ENCODE data around the gene SAP30.
A peak's percentile ranks its signal among the peaks of the same experiment; 100 is the strongest.

SAP30 gene

DNA sequence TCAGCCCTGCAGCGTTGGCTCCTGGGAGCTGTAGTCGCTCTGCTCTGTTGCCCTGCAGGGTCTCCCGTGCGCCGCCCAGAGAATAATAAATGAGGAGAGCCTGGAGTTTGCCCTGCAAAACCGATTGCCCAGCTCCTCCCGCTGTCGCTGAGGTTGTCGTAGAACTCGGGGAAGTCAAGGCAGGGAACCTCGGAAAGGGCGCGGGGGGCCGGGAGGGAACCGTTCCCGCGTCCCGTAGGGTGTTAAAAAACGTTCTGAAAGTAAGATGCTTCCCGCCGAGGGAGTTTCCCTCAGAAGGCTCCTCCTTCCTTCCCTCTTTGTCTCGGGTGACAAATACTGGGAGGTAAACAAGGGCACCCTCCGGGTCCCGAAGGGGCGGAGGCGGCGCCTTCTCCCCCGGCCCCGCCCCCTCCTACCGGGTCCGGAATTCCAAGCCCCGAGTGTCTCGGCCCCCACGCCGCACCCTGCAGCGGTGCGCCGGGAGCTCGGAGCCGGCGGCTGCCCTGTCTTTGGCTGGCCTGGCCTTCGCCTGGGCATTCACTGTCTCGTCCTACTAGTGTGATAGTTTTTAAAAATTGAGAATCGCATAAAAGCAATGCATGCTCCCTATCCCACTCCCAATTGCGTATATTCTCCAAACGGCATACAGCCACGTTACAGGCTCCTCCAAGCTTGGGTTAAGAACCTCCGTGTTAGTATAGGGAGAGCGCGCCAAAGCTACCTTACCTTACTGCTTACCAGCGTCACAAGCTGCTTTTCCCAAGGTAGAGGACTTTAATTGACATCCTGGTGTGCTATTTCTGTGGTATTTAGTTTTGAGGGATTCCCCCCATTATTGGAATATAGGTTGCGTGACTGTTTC is 35.6 kb upstream of the SAP30 start:
- 0 to 5% methylated on average over 21 to 26 of the region's 52 CpGs for WGBS, 2 experiments (ENCODE audit: insufficient coverage in 2 of 2)
- peak overlapping the region; percentile 99 for H3K27ac ChIP-seq (ENCODE audit: low read depth, low read length, severe bottlenecking)

DNA sequence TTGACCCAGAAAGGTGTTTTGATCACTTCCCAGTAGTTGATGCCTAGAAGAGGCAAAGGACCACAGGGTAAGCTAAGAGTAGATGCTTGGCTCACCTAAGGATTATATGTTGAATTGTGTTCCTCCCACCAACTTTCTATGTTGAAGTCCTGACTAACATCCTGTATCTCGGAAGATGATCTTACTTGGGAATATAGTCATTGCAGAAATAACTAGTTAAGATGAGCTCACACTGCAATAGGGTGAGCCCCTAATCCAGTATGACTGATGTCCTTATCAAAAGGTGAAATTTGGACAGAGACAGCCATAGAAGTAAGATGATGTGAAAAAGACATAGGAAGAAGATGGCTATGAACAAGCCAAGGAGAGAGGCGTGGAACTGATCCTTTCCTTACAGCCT is 33.3 kb upstream of the SAP30 start:
- H3K9me3 ChIP-seq (ENCODE audit: control insufficient read depth, low read length): no peaks in the 10 kb centered on the region
- H3K4me1 ChIP-seq (ENCODE audit: control insufficient read depth, insufficient read depth, low read length, poor library complexity, severe bottlenecking): peaks cover 5% of the 10 kb centered on the region
- no peak overlapping the region for H3K4me3 ChIP-seq (ENCODE audit: extremely low read depth, insufficient read depth, low read length, poor library complexity, severe bottlenecking)
- H3K27ac ChIP-seq (ENCODE audit: low read depth, low read length, severe bottlenecking): no peak overlapping the region
- WGBS, 2 experiments (ENCODE audit: insufficient coverage in 2 of 2): 100% methylated on average over 1 of the region's 2 CpGs
- peaks cover 9% of the 10 kb centered on the region for H3K36me3 ChIP-seq (ENCODE audit: control insufficient read depth, insufficient read depth, low read length)

More for the DNA sequence above, 35.6 kb upstream of the SAP30 start:
- Histone ChIP-seq H3K9me3 (ENCODE audit: control insufficient read depth, low read length) (no peaks in the 10 kb centered on the region), H3K4me1 (ENCODE audit: control insufficient read depth, insufficient read depth, low read length, poor library complexity, severe bottlenecking) (peaks cover 5% of the 10 kb centered on the region), H3K4me3 (ENCODE audit: extremely low read depth, insufficient read depth, low read length, poor library complexity, severe bottlenecking) (peak overlapping the region; percentile 98), H3K36me3 (ENCODE audit: control insufficient read depth, insufficient read depth, low read length) (peaks cover 27% of the 10 kb centered on the region)

DNA sequence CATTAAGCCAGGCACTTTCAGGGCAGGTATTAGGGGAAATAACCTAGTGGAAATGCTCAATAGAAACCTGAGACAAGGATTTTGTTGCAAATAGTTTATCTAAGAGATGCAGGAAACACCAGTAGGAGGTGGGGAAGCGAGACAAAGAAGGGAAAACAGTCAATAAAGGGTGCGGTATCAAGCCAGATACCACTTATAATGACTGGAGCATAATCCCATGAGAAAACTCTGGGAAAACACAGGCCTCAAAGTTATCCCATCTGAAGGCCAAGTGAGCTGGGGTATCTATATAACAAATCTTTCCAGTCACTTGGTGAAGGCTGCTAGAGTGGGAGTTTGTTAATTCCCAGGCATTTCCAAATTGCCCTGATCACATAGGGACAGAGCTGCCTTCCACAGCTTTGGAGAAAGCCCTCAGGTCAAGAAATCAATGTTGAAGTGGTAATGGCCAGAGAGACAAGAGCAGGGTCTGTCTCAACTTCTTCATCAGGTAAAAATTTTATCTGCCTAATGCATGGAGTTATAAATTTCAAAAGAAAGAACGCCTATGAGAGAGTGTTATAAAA is 26.8 kb upstream of the SAP30 start:
- 60 to 67% methylated on average over 2 of the region's 3 CpGs for WGBS, 2 experiments (ENCODE audit: insufficient coverage in 2 of 2)
- Histone ChIP-seq H3K9me3 (ENCODE audit: control insufficient read depth, low read length) (no peaks in the 10 kb centered on the region), H3K36me3 (ENCODE audit: control insufficient read depth, insufficient read depth, low read length) (no peaks in the 10 kb centered on the region), H3K27ac (ENCODE audit: low read depth, low read length, severe bottlenecking) (peak overlapping the region; percentile 7), H3K4me1 (ENCODE audit: control insufficient read depth, insufficient read depth, low read length, poor library complexity, severe bottlenecking) (peaks cover 10% of the 10 kb centered on the region), H3K4me3 (ENCODE audit: extremely low read depth, insufficient read depth, low read length, poor library complexity, severe bottlenecking) (no peak overlapping the region)

DNA sequence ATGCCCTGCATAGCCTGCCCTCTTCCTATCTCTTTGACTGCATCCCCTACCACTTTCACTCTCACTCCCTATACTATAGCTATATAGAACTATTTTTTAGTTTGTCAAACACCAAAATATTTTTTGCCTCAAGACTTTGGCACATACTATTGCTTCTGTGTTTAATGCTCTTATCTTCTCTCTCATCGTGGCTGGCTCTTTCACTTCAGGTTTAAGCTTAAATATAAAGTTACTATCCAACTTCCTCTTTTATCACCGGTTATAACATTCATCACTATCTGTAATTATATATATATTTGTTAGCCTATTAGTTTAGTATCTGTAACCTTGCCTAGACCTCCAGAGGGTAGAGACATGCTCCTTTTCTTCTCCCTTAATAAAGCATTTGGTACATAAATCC is 25.1 kb upstream of the SAP30 start:
- Histone ChIP-seq H3K4me3 (ENCODE audit: extremely low read depth, insufficient read depth, low read length, poor library complexity, severe bottlenecking) (no peak overlapping the region), H3K27ac (ENCODE audit: low read depth, low read length, severe bottlenecking) (no peak overlapping the region), H3K36me3 (ENCODE audit: control insufficient read depth, insufficient read depth, low read length) (no peaks in the 10 kb centered on the region), H3K9me3 (ENCODE audit: control insufficient read depth, low read length) (no peaks in the 10 kb centered on the region), H3K4me1 (ENCODE audit: control insufficient read depth, insufficient read depth, low read length, poor library complexity, severe bottlenecking) (peaks cover 10% of the 10 kb centered on the region)
- WGBS, 2 experiments (ENCODE audit: insufficient coverage in 2 of 2): no CpG with 5 or more reads among the region's 2 CpGs

DNA sequence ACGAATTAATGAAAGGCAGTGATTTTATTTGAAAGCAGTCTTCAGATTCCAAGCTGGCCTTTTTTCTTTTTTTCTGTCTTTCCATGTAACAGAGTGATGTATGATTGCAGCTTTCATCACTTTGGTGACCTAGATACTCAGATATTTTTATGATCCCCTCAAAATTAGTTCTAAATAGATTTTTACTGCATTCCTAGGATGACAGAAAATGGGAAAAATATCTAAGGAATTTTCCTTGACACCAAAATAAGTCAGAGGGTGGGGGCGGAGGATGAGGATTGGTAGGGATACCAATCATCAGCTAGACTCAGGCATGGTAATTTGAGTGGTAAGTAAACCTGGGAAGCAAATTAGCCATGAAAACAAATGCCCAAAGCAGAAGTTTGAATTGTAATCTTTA is 24.7 kb upstream of the SAP30 start:
- peaks cover 10% of the 10 kb centered on the region for H3K4me1 ChIP-seq (ENCODE audit: control insufficient read depth, insufficient read depth, low read length, poor library complexity, severe bottlenecking)
- 100% methylated on average over 1 of the region's 2 CpGs; no CpG with 5 or more reads in 1 of the 2 experiments for WGBS, 2 experiments (ENCODE audit: insufficient coverage in 2 of 2)
- no peak overlapping the region for H3K27ac ChIP-seq (ENCODE audit: low read depth, low read length, severe bottlenecking)
- no peak overlapping the region for H3K4me3 ChIP-seq (ENCODE audit: extremely low read depth, insufficient read depth, low read length, poor library complexity, severe bottlenecking)
- no peaks in the 10 kb centered on the region for H3K9me3 ChIP-seq (ENCODE audit: control insufficient read depth, low read length)
- H3K36me3 ChIP-seq (ENCODE audit: control insufficient read depth, insufficient read depth, low read length): no peaks in the 10 kb centered on the region

DNA sequence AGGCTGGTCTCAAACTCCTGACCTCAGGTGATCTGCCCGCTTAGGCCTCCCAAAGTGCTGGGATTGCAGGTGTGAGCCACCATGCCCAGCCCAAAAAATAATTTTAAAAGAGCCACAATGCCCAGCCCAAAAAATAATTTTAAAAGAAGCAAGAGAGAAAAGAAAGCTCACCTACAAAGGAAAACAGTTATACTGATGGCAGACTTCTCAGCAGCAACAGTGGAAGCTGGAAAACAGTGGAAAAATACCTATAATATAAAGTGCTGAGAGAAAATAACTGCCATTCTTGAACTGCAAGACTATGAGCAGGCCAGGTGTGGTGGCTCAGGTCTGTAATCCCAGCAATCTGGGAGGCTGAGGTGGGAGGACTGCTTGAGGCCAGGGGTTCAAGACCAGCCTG is 23.3 kb upstream of the SAP30 start:
- WGBS, 2 experiments (ENCODE audit: insufficient coverage in 2 of 2): 100% methylated on average over 1 of the region's 1 CpG; no CpG with 5 or more reads in 1 of the 2 experiments
- no peaks in the 10 kb centered on the region for H3K36me3 ChIP-seq (ENCODE audit: control insufficient read depth, insufficient read depth, low read length)
- no peak overlapping the region for H3K27ac ChIP-seq (ENCODE audit: low read depth, low read length, severe bottlenecking)
- no peaks in the 10 kb centered on the region for H3K9me3 ChIP-seq (ENCODE audit: control insufficient read depth, low read length)
- H3K4me3 ChIP-seq (ENCODE audit: extremely low read depth, insufficient read depth, low read length, poor library complexity, severe bottlenecking): no peak overlapping the region
- peaks cover 10% of the 10 kb centered on the region for H3K4me1 ChIP-seq (ENCODE audit: control insufficient read depth, insufficient read depth, low read length, poor library complexity, severe bottlenecking)

DNA sequence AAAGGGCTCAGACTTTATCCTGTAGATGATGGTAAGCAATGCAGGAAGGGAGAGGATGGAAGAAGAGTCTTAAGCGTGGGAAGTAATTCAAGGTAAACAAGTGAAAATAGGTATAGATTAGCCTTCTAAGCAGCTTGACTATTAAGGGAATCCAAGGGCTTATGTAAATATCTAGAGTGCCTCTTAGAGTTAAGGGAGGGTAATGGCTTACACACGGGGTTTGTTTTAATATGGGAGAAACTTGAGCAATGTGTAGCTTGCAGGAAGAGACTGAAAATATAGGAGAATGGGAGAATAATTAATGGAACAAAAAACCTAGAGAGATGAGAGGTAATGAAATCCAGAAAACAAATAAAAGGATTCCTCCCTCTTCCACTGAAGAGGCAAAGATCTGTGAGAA is 12.8 kb upstream of the SAP30 start:
- Histone ChIP-seq H3K36me3 (ENCODE audit: control insufficient read depth, insufficient read depth, low read length) (no peaks in the 10 kb centered on the region), H3K9me3 (ENCODE audit: control insufficient read depth, low read length) (no peaks in the 10 kb centered on the region), H3K4me1 (ENCODE audit: control insufficient read depth, insufficient read depth, low read length, poor library complexity, severe bottlenecking) (no peaks in the 10 kb centered on the region), H3K4me3 (ENCODE audit: extremely low read depth, insufficient read depth, low read length, poor library complexity, severe bottlenecking) (no peak overlapping the region), H3K27ac (ENCODE audit: low read depth, low read length, severe bottlenecking) (no peak overlapping the region)
- WGBS, 2 experiments (ENCODE audit: insufficient coverage in 2 of 2): 71 to 78% methylated on average over 1 to 2 of the region's 2 CpGs

DNA sequence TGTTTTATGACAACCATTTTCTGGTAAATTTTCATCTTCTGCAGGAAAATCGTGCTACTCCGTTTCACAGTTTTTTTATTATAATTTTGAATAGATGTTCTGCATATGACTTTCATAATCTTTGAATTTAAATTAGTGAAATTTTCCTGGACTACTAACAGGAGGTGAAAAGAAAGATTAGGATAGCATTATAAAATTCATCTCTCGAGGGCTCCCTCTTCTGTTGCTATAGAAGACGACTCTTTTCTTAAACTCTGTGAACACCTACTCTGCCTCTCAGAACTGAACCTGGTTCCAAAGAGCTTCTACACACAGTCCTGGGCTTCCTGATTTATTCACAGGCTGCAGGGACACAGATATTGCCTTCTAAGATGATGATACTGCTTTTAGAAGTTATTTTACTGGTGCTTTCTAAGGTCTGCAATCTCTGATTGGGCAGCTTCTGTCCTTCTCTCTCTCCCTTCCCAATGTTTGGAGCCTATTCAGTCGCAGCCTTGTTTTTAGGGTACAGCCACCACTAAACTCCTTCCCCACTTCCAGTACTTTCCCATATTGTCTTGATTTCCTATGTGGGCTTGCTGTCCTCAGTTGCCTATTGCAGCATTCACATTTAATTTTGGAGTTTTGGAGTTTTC is 10.1 kb upstream of the SAP30 start:
- Histone ChIP-seq H3K27ac (ENCODE audit: low read depth, low read length, severe bottlenecking) (no peak overlapping the region), H3K4me1 (ENCODE audit: control insufficient read depth, insufficient read depth, low read length, poor library complexity, severe bottlenecking) (no peaks in the 10 kb centered on the region), H3K36me3 (ENCODE audit: control insufficient read depth, insufficient read depth, low read length) (no peaks in the 10 kb centered on the region), H3K9me3 (ENCODE audit: control insufficient read depth, low read length) (no peaks in the 10 kb centered on the region), H3K4me3 (ENCODE audit: extremely low read depth, insufficient read depth, low read length, poor library complexity, severe bottlenecking) (no peak overlapping the region)
- WGBS, 2 experiments (ENCODE audit: insufficient coverage in 2 of 2): 63 to 100% methylated on average over 1 of the region's 5 CpGs

DNA sequence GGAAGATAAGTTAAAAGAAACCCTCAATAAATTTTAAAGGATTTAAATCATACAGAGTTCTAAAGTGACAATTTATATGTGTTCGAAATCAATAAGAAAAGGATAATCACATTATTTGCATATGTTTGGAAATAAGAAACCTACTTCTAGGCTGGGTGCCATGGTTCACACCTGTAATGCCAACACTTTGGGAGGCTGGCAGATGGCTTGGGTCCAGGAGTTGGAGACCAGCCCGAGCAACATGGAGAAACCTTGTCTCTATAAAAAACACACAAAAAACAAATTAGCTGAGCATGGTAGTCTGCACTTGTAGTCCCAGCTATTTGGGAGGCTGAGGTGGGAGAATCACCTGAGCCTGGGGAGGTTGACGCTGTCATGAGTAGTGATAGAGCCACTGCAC is 8.1 kb upstream of the SAP30 start:
- WGBS, 2 experiments (ENCODE audit: insufficient coverage in 2 of 2): 100% methylated on average over 1 of the region's 3 CpGs; no CpG with 5 or more reads in 1 of the 2 experiments
- H3K4me1 ChIP-seq (ENCODE audit: control insufficient read depth, insufficient read depth, low read length, poor library complexity, severe bottlenecking): no peaks in the 10 kb centered on the region
- no peak overlapping the region for H3K4me3 ChIP-seq (ENCODE audit: extremely low read depth, insufficient read depth, low read length, poor library complexity, severe bottlenecking)

DNA sequence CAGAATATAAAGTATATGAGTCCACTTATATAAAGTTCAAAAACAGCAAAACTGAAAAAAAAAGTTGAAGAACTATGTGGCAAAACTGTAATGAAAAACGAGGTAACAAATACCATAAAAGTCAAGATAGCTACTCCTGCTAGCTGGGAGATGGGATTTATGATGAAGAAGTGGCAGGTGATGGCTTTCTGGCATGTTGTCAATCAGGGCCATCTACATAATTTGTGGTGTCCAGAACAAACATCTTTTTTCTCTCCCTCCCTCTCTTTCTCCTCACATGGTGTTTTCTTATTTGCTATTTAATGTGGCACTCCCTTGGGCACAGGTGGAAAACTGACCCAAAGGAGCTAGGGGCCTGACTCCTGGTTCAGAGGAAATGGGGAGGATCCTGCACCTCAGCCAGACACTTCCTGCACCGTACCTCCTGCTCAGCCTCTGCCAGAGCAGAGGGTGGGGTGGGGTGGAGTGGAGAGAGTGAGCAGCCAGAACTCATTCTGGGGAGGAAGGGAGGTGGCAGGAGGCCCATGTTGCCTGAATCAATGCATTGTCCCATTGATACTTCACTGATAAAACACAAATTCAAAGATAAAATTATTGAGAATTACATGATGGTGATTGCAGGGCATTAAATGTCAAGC is 5.3 kb upstream of the SAP30 start:
- Histone ChIP-seq H3K27ac (ENCODE audit: low read depth, low read length, severe bottlenecking) (no peak overlapping the region), H3K4me1 (ENCODE audit: control insufficient read depth, insufficient read depth, low read length, poor library complexity, severe bottlenecking) (no peaks in the 10 kb centered on the region), H3K36me3 (ENCODE audit: control insufficient read depth, insufficient read depth, low read length) (no peaks in the 10 kb centered on the region), H3K4me3 (ENCODE audit: extremely low read depth, insufficient read depth, low read length, poor library complexity, severe bottlenecking) (no peak overlapping the region), H3K9me3 (ENCODE audit: control insufficient read depth, low read length) (no peaks in the 10 kb centered on the region)
- 100% methylated on average over 1 of the region's 2 CpGs; no CpG with 5 or more reads in 1 of the 2 experiments for WGBS, 2 experiments (ENCODE audit: insufficient coverage in 2 of 2)

More for the DNA sequence above, 8.1 kb upstream of the SAP30 start:
- Histone ChIP-seq H3K27ac (ENCODE audit: low read depth, low read length, severe bottlenecking) (no peak overlapping the region), H3K36me3 (ENCODE audit: control insufficient read depth, insufficient read depth, low read length) (no peaks in the 10 kb centered on the region), H3K9me3 (ENCODE audit: control insufficient read depth, low read length) (no peaks in the 10 kb centered on the region)
